Fibroblast of the aortic adventitia (primary cell): ENCODE measurements around the gene CTBP1. TPM values are rescaled to one million over a fixed set of nuclear protein-coding genes. Genes with fewer than 3 reads are reported as not detected.

Experiments used
- DNase-seq: peaks from one replicate; pipeline ENCODE4 v3.0.0-alpha.2; 2010; ENCODE audit warnings: low read depth
- H3K4me3 ChIP-seq: 2 replicates; pipeline ENCODE4 v1.5.1; 2011; ENCODE audit warnings: low read depth, mild to moderate bottlenecking, control low read depth, low read length, moderate library complexity
- CTCF ChIP-seq: IDR thresholded peaks from 2 replicates; pipeline ENCODE4 v1.5.1; 2011; ENCODE audit warnings: mild to moderate bottlenecking, low read length, control low read depth, inconsistent platforms; ENCODE audit not compliant: insufficient read depth
- total RNA-seq: library from RNA; depleted of rRNA; stranded (reverse); fragments of >200 nt; gene quantifications from 2 replicates; pipeline ENCODE4 v1.2.3, GENCODE V29; 2012; ENCODE audit warnings: low replicate concordance

CTBP1 gene
- total RNA-seq, 1 donor, result 141 TPM

GRCh38 chr4:1291091-1291490 lies 42.2 kb upstream of the CTBP1 start:
- peak overlapping the region; percentile 90 for H3K4me3 ChIP-seq
- DNase-seq, result no peak
- TF ChIP-seq CTCF, result no peak

- no peak for TF ChIP-seq CTCF
- peak overlapping the region; percentile 90 for H3K4me3 ChIP-seq
- no peak for DNase-seq
These were observed 41.4 kb upstream of the CTBP1 start for GRCh38 chr4:1290165-1290977.

- peak; percentile 95 for DNase-seq
- peak within 1 kb of the TSS; percentile 90 for H3K4me3 ChIP-seq
- TF ChIP-seq CTCF, result no peak
These were observed 40.6 kb upstream of the CTBP1 start, which contains the start of gene MAEA for GRCh38 chr4:1289207-1290164. TSS of gene MAEA (plus strand) at chr4:1289891. CDS start at chr4:1289914, 23 bp downstream.

GRCh38 chr4:1288786-1289185 lies 39.9 kb upstream of the CTBP1 start:
- TF ChIP-seq CTCF, result no peak
- no peak for DNase-seq
- peak overlapping the region; percentile 75 for H3K4me3 ChIP-seq

GRCh38 chr4:1285790-1286553 lies 37.0 kb upstream of the CTBP1 start:
- H3K4me3 ChIP-seq, result no peak overlapping the region
- TF ChIP-seq CTCF, result peak; percentile 35
- peak; percentile 15 for DNase-seq

- TF ChIP-seq CTCF, result no peak
- no peak for DNase-seq
- no peak overlapping the region for H3K4me3 ChIP-seq
These were observed 36.3 kb upstream of the CTBP1 start for GRCh38 chr4:1285151-1285789.
